ENCODE measurements around the gene IRAG1.
A peak's percentile ranks its signal among the peaks of the same experiment; 100 is the strongest.

The IRAG1 gene

DNA sequence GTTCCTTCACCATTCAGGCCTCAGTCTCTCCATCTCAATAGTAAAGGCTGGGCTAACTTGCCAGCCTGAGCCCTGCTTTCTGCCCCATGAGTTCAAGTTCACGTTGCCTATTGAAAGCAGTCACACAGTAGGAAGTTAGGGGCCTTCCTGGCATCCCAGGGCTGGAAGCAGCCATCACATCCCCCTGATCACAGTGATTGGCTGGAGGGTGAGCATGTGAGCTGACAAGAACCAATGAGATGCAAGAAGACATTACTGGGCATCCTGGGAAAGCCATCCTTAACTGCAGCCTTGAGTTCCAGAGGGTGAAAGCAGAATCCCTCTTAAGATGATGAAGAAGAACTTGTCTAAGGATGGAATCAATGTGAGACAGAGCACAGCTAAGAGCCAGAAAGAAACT, 29.1 kb downstream of the IRAG1 start:
- DNase-seq = no peak

DNA sequence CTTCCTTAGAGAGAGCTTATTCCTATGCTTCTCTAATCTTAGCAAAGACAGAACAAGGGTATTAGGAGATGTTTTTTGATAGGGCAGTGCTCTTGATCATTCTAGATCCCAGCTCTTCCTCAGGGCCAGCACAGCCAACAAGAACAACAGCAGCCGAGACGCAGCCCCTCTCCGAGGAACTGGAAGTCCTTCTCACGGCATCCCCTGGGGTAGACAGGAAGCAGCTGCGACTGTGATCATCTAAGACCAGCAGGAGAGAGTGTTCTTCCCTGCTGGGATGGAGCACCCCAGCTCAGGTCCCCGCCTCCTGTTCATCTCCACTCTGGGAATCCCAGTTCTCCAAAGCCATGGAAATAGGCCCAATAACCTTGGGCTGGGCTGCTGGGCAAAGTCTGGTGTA, 29.6 kb downstream of the IRAG1 start:
- DNase-seq = no peak

- no peak for DNase-seq
Measured at GRCh38 chr11:10663365-10663764, 30.2 kb downstream of the IRAG1 start.

GRCh38 chr11:10660323-10660722, 33.2 kb downstream of the IRAG1 start:
- no peak for DNase-seq

- no peak for DNase-seq
Measured at GRCh38 chr11:10659339-10660216, 34.0 kb downstream of the IRAG1 start.

GRCh38 chr11:10658621-10659338, 34.8 kb downstream of the IRAG1 start:
- no peak for DNase-seq

DNA sequence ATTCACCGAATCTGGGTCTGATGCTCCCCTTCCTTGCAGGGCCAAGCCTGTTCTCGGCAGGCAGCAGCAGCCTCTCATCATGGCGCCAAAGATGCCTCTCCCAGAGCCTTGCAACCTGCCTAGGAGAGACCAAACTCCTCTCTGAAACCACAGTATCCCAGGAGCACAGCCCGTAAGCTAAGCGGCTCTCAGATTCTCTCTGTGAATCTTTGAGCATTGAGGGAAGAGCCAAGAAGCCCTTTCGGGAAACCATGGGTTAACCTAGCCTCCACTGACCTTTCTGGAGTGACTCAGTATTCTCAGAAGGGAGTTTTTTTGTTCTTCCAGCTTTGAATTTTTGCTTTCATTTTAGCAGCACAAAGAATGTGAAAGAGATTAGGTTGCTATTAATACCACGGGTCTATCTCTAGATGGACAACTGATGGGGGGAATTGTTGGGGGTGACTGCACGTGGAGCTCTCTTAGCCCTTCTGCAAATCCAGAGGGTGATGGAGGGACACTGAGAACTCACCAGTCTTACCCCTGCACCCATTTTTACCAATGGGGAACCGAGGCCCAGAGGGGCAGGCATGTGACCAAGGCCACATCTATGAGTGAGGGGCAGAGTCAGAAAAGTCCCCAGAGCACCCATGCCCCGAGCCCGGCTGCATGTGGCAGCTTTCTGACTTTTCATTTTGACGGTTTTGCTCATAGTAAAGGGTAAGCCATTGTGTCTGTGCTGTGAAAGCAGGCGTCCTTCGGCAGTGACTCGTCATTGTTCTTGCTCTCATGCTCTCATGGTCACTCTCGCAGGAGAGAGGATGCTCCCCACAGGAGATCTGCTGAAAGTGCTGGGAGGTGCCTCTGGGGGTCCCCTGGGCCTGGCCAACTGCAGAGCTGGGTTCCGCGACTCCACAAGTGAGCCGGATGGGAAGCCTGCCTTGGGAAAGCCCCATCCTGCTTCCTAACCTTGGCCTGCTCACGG, 36.0 kb downstream of the IRAG1 start:
- DNase-seq = no peak

- DNase-seq = no peak
Measured at GRCh38 chr11:10655943-10656576, 37.5 kb downstream of the IRAG1 start.

DNA sequence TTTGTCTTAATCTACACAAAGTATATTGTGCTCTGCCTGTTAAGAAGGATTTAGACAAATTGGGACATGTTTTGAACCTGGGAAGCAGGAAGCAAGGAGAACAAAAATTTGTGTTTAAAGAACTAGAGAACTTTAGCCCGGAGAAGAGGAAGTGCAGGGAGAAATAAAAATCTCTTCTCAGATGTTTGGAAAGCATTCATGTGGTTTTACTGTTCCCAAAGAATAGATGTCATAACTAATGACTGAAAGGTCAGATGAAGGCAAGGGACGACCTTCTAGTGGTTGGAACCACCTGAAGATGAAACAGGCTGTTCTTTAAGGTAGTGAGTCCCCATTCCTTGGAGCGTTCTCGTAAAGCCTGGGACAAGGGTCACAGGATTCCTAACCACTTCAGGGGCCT, 38.3 kb downstream of the IRAG1 start:
- no peak for DNase-seq

DNA sequence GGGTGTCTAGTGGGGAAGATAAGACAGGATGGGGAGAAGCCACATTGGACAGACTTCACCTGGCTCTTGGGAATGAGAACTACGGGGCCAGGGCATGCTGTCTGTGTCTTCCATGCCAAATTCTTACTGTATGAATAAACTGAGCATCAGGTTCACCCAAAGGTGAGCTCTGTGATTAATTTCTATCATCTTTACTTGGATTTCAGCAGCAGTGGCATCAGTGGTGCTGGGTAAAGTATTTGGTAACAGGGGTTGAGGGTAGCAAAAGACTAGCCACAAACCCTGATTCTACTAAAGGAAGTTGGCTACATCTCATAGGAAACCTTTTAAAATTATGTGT, 38.8 kb downstream of the IRAG1 start:
- no peak for DNase-seq

GRCh38 chr11:10653946-10654810, 39.4 kb downstream of the IRAG1 start:
- DNase-seq = peak; percentile 48

DNA sequence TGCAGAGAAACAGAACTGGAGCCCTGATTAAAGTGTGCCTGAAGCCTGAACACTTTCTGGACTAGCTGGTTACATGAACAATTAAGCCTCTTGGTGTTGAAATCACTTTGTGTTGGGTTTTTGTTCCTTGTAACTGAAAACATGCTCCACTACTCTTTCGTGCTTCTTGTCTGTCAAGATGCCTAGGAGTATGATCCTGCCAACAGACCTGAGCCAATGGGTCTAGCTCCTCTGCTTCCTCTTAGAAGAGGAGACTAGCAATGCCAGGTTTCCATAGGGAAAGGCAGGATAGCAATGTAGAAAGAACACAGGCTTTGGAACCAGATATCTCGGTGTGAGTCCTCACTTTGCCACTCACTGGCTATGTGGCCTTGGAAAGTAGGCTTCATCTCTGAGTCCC, 40.3 kb downstream of the IRAG1 start:
- no peak for DNase-seq

DNA sequence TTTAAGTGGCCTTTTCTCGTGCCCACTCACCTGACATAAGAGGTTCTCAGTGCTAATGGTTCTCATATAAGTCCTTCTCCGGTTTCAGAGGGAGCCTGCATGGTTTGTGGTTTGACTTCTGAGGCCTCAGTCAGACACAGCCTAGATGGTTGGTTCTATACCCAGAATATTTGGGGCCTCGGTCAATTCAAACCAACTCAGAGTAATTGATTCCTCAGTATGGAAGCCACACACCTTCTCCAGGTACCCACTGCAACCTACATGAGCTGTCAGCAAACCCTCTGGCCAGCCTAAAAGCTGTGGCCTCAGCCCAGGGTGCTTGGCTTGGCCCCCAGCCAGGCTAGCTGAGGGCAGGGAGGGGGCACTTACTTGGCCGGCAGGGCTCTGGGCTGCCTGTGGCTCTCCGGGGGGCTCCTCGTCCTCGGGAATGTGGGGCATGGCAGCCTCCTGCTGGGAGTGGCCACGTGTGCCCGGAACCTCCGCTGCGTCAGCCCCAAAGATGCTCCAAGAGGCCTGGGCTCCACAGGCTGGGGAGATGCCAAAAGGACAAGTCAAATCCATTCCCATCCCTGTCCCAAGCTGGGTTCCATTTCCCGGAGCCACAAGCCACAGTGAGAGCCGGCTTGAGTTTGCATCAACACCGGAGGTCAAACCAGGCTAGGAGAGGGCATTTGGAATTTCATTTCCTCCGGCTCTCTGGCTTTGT, 41.7 kb downstream of the IRAG1 start:
- DNase-seq = peak; percentile 91

DNA sequence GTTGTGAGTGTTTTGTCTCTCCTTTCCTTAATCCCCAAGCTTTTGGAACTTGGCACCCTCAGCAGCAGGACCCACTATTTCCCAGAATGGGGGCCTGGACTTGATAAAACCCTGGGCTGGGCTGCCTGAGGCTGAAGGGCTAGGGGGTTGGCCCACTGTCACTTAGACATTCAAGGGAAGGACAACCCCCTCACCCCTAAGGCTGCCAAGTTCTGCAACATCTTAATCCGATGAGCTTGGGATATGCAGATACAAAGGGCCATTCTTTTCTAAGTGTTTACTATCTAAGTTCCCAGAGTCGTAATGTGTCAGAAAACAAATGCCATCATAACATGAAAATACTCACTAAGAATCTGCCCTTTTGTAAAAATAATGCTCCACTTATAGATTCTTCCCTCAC, 42.9 kb downstream of the IRAG1 start:
- DNase-seq = no peak

- DNase-seq = no peak
Measured at GRCh38 chr11:10650166-10650565, 43.4 kb downstream of the IRAG1 start.

GRCh38 chr11:10648871-10649270, 44.7 kb downstream of the IRAG1 start:
- no peak for DNase-seq

DNA sequence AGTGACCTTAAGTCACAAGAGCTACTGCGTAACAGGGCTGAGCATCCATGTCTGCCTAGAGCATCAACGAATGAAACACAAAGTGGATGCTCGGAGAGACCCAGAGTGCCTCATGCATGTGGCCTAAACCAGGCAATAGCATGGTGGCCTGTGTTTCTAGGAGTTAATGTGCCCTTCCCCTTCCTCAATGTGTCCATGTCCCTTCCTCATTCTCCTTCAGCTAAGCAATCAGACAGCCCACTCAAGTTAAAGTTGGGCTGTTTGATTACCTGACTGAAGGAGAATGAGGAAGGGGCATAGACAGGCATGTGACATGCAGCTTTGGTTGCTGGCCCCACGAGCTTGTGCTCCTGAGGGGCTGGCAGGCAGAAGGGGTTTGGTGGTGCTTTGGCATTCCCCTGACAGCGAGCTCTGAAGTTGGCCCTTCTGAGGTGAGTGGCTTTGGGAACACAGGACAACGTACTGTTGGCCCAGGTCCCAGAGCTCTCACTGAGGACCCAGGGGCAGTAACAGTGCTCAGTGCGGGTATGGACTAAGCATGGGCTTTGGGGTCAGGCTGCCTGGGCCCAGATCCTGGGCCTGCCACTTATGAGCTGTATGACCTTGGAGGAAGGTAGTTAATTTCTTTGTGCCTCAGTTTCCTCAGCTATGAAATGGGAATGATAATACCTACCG, 46.7 kb downstream of the IRAG1 start:
- no peak for DNase-seq

GRCh38 chr11:10646005-10646404, 47.5 kb downstream of the IRAG1 start:
- DNase-seq = no peak

DNA sequence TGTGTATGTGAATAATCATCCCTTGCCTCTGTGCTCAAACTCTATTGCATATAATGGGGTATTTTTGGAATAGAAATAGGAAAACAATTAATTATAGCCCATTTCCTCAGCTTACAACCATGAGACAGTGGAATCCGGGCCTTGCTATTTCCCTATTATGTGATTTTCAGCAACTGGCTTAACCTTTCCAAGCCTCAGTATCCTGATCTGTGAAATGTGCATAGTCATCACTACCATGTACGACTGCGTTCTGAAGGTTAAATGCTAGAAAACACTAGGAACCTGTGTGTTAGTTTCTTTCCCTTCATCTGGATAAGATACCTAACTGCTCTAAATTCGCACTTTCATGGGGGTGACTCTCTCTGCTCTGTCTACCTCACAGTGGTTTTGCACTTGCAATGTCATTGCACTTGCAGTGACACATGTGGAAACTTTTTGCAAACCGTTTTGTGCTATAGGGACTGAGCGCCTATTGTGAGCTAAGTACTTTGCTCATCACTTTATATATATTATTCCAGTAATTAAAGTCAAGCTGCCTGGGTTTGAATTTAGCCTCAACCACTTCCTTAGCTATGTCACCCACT, 48.3 kb downstream of the IRAG1 start:
- DNase-seq = no peak
